ENCODE results near the gene GNPAT. TPM values are rescaled to one million over a fixed set of nuclear protein-coding genes. Genes with fewer than 3 reads are reported as not detected.

The GNPAT gene
- total and polyA plus RNA-seq, 2 experiments from 2014 or later = 37.6 to 47.2 TPM

- Histone ChIP-seq H3K27me3 (replicated peaks; ENCODE audit: insufficient read depth) (no peaks in the 10 kb centered on the region), H3K36me3 (ENCODE audit: low read depth) (no peaks in the 10 kb centered on the region), H3K4me1 (ENCODE audit: insufficient read depth) (no peaks in the 10 kb centered on the region; the same call in 1 of the 2 replicates), H4K20me1 (ENCODE audit: insufficient read depth) (no peaks in the 10 kb centered on the region), H3K9ac (no peak overlapping the region), H3K9me2 (ENCODE audit: insufficient read depth) (no peaks in the 10 kb centered on the region), H3F3A (ENCODE audit: insufficient read depth) (no peaks in the 10 kb centered on the region), H3K79me2 (ENCODE audit: insufficient read depth) (no peaks in the 10 kb centered on the region), H3K9me3 (ENCODE audit: low read depth) (no peaks in the 10 kb centered on the region), H3K4me3 (no peak overlapping the region), H3K27ac (no peak overlapping the region), H3K4me2 (ENCODE audit: unreplicated experiment) (no peak overlapping the region), H2AFZ (no peak overlapping the region)
- TF ChIP-seq EZH2 (IDR thresholded peaks at IDR 0.05; ENCODE audit: insufficient read depth, poor library complexity, severe bottlenecking) = no peak
- TF ChIP-seq EZH2phosphoT487 (IDR thresholded peaks at IDR 0.05; ENCODE audit: insufficient read depth, low read depth) = no peak
- WGBS, 2 experiments (ENCODE audit: low coverage in 1 of 2, low lambda C conversion rate in 2 of 2, missing lambda C conversion rate in 2 of 2) = 80 to 83% methylated on average over 7 of the region's 7 CpGs
- DNase-seq = no peak
- in situ Hi-C loops (cut with MboI) = no loop called here
Measured at GRCh38 chr1:231322880-231323530, 82.0 kb downstream of the GNPAT start.

GRCh38 chr1:231324660-231325059 lies 83.6 kb downstream of the GNPAT start:
- TF ChIP-seq EZH2 (IDR thresholded peaks at IDR 0.05; ENCODE audit: insufficient read depth, poor library complexity, severe bottlenecking) (no peak), EZH2phosphoT487 (IDR thresholded peaks at IDR 0.05; ENCODE audit: insufficient read depth, low read depth) (no peak)
- Histone ChIP-seq H3F3A (ENCODE audit: insufficient read depth) (no peaks in the 10 kb centered on the region), H3K27me3 (replicated peaks; ENCODE audit: insufficient read depth) (no peaks in the 10 kb centered on the region), H3K9me3 (ENCODE audit: low read depth) (no peaks in the 10 kb centered on the region), H4K20me1 (ENCODE audit: insufficient read depth) (no peaks in the 10 kb centered on the region), H3K9ac (no peak overlapping the region), H3K4me2 (ENCODE audit: unreplicated experiment) (no peak overlapping the region), H3K36me3 (ENCODE audit: low read depth) (no peaks in the 10 kb centered on the region), H3K27ac (no peak overlapping the region), H3K4me1 (ENCODE audit: insufficient read depth) (no peaks in the 10 kb centered on the region; the same call in 1 of the 2 replicates), H3K4me3 (no peak overlapping the region), H3K79me2 (ENCODE audit: insufficient read depth) (no peaks in the 10 kb centered on the region), H2AFZ (no peak overlapping the region), H3K9me2 (ENCODE audit: insufficient read depth) (no peaks in the 10 kb centered on the region)
- WGBS, 2 experiments (ENCODE audit: low coverage in 1 of 2, low lambda C conversion rate in 2 of 2, missing lambda C conversion rate in 2 of 2) = 75 to 80% methylated on average over 5 of the region's 5 CpGs
- in situ Hi-C loops (cut with MboI) = no loop called here
- no peak for DNase-seq

- WGBS, 2 experiments (ENCODE audit: low coverage in 1 of 2, low lambda C conversion rate in 2 of 2, missing lambda C conversion rate in 2 of 2) = 55 to 62% methylated on average over 1 of the region's 1 CpG
- Histone ChIP-seq H3K9me3 (ENCODE audit: low read depth) (no peaks in the 10 kb centered on the region), H4K20me1 (ENCODE audit: insufficient read depth) (no peaks in the 10 kb centered on the region), H3K27ac (no peak overlapping the region), H3K27me3 (replicated peaks; ENCODE audit: insufficient read depth) (no peaks in the 10 kb centered on the region), H3K4me2 (ENCODE audit: unreplicated experiment) (no peak overlapping the region), H3K9ac (no peak overlapping the region), H3K4me1 (ENCODE audit: insufficient read depth) (no peaks in the 10 kb centered on the region; the same call in 1 of the 2 replicates), H3K9me2 (ENCODE audit: insufficient read depth) (no peaks in the 10 kb centered on the region), H3K36me3 (ENCODE audit: low read depth) (no peaks in the 10 kb centered on the region), H3K79me2 (ENCODE audit: insufficient read depth) (peaks cover 10% of the 10 kb centered on the region), H3F3A (ENCODE audit: insufficient read depth) (no peaks in the 10 kb centered on the region), H3K4me3 (no peak overlapping the region), H2AFZ (no peak overlapping the region)
- DNase-seq = no peak
- no peak for TF ChIP-seq EZH2 (IDR thresholded peaks at IDR 0.05; ENCODE audit: insufficient read depth, poor library complexity, severe bottlenecking)
- TF ChIP-seq EZH2phosphoT487 (IDR thresholded peaks at IDR 0.05; ENCODE audit: insufficient read depth, low read depth) = no peak
- in situ Hi-C loops (cut with MboI) = no loop called here
Measured at GRCh38 chr1:231326248-231326647, 85.2 kb downstream of the GNPAT start.

Small RNAs within 50 kb of the gene (small RNA-seq; reads per million reads assigned to genes)
- not detected for gene RNA5SP80 (ENCODE audit: low read depth, low replicate concordance)

Other genes with a start within 250 kb of the GNPAT start
- gene FAM89A, start 201.0 kb upstream of the GNPAT start, total RNA-seq (2014; rRNA removed; shearing (Covaris generic)) = 0.51 and 6.3 TPM in 2 replicates
- gene FAM89A, start 201.0 kb upstream of the GNPAT start, polyA plus RNA-seq (2016; fragmentation: Nextera tagmentation; extraction: Ambion mirVana) = 2.4 and 3.1 TPM in 2 replicates
- not detected in 2 replicates for gene TRIM67, start 79.2 kb upstream of the GNPAT start, total RNA-seq (2014; rRNA removed; shearing (Covaris generic))
- gene TRIM67, start 79.2 kb upstream of the GNPAT start, polyA plus RNA-seq (2016; fragmentation: Nextera tagmentation; extraction: Ambion mirVana) = not detected in 2 replicates
- gene EXOC8, start 96.6 kb downstream of the GNPAT start, total RNA-seq (2014; rRNA removed; shearing (Covaris generic)) = 12.4 and 14.6 TPM in 2 replicates
- gene EXOC8, start 96.6 kb downstream of the GNPAT start, polyA plus RNA-seq (2016; fragmentation: Nextera tagmentation; extraction: Ambion mirVana) = 3.2 and 3.9 TPM in 2 replicates
- gene SPRTN, start 97.1 kb downstream of the GNPAT start, total RNA-seq (2014; rRNA removed; shearing (Covaris generic)) = 8.3 and 15.9 TPM in 2 replicates
- 9.3 and 10.4 TPM in 2 replicates for gene SPRTN, start 97.1 kb downstream of the GNPAT start, polyA plus RNA-seq (2016; fragmentation: Nextera tagmentation; extraction: Ambion mirVana)
- 45.4 and 51.8 TPM in 2 replicates for gene EGLN1, start 181.1 kb downstream of the GNPAT start, total RNA-seq (2014; rRNA removed; shearing (Covaris generic))
- gene EGLN1, start 181.1 kb downstream of the GNPAT start, polyA plus RNA-seq (2016; fragmentation: Nextera tagmentation; extraction: Ambion mirVana) = 17.6 and 17.7 TPM in 2 replicates